ENCODE measurements around the gene CASP10.

The CASP10 gene

GRCh38 chr2:201191132-201191875, 8.4 kb downstream of the CASP10 start:
- H3K4me3 ChIP-seq (ENCODE audit: low read depth, low read length): no peak overlapping the region
- no peak for DNase-seq (ENCODE audit: low read depth)

- no peak overlapping the region for H3K4me3 ChIP-seq (ENCODE audit: low read depth, low read length)
- no peak for DNase-seq (ENCODE audit: low read depth)
Observed at GRCh38 chr2:201194097-201194496, 11.2 kb downstream of the CASP10 start.

- no peak for DNase-seq (ENCODE audit: low read depth)
- H3K4me3 ChIP-seq (ENCODE audit: low read depth, low read length): no peak overlapping the region
Observed at GRCh38 chr2:201195331-201195730, 12.4 kb downstream of the CASP10 start.

GRCh38 chr2:201196003-201196402, 13.1 kb downstream of the CASP10 start:
- no peak for DNase-seq (ENCODE audit: low read depth)
- H3K4me3 ChIP-seq (ENCODE audit: low read depth, low read length): no peak overlapping the region

GRCh38 chr2:201196803-201197202, 13.9 kb downstream of the CASP10 start:
- H3K4me3 ChIP-seq (ENCODE audit: low read depth, low read length): no peak overlapping the region
- DNase-seq (ENCODE audit: low read depth): no peak

GRCh38 chr2:201197781-201198180, 14.8 kb downstream of the CASP10 start:
- no peak for DNase-seq (ENCODE audit: low read depth)

GRCh38 chr2:201199847-201200246, 16.9 kb downstream of the CASP10 start:
- H3K4me3 ChIP-seq (ENCODE audit: low read depth, low read length): no peak overlapping the region
- no peak for DNase-seq (ENCODE audit: low read depth)

More at GRCh38 chr2:201197781-201198180, 14.8 kb downstream of the CASP10 start:
- no peak overlapping the region for H3K4me3 ChIP-seq (ENCODE audit: low read depth, low read length)

- DNase-seq (ENCODE audit: low read depth): no peak
- H3K4me3 ChIP-seq (ENCODE audit: low read depth, low read length): no peak overlapping the region
Observed at GRCh38 chr2:201200345-201200744, 17.4 kb downstream of the CASP10 start.

- no peak for DNase-seq (ENCODE audit: low read depth)
Observed at GRCh38 chr2:201201371-201201770, 18.4 kb downstream of the CASP10 start.

GRCh38 chr2:201203916-201204654, 21.1 kb downstream of the CASP10 start:
- peak; percentile 39 for DNase-seq (ENCODE audit: low read depth)
- no peak overlapping the region for H3K4me3 ChIP-seq (ENCODE audit: low read depth, low read length)

More at GRCh38 chr2:201201371-201201770, 18.4 kb downstream of the CASP10 start:
- H3K4me3 ChIP-seq (ENCODE audit: low read depth, low read length): no peak overlapping the region

- no peak overlapping the region for H3K4me3 ChIP-seq (ENCODE audit: low read depth, low read length)
- no peak for DNase-seq (ENCODE audit: low read depth)
Observed at GRCh38 chr2:201204655-201205514, 21.9 kb downstream of the CASP10 start.

- DNase-seq (ENCODE audit: low read depth): no peak
- H3K4me3 ChIP-seq (ENCODE audit: low read depth, low read length): no peak overlapping the region
Observed at GRCh38 chr2:201205515-201205849, 22.5 kb downstream of the CASP10 start.

GRCh38 chr2:201208563-201209252, 25.8 kb downstream of the CASP10 start:
- DNase-seq (ENCODE audit: low read depth): no peak
- H3K4me3 ChIP-seq (ENCODE audit: low read depth, low read length): no peak overlapping the region

GRCh38 chr2:201215963-201216362, 33.0 kb downstream of the CASP10 start:
- no peak for DNase-seq (ENCODE audit: low read depth)
- no peak overlapping the region for H3K4me3 ChIP-seq (ENCODE audit: low read depth, low read length)

- H3K4me3 ChIP-seq (ENCODE audit: low read depth, low read length): no peak overlapping the region
- DNase-seq (ENCODE audit: low read depth): no peak
Observed at GRCh38 chr2:201216918-201217317, 34.0 kb downstream of the CASP10 start.

- no peak for DNase-seq (ENCODE audit: low read depth)
- H3K4me3 ChIP-seq (ENCODE audit: low read depth, low read length): no peak overlapping the region
Observed at GRCh38 chr2:201218780-201219179, 35.8 kb downstream of the CASP10 start.

- H3K4me3 ChIP-seq (ENCODE audit: low read depth, low read length): no peak overlapping the region
Observed at GRCh38 chr2:201219328-201220096, 36.6 kb downstream of the CASP10 start.

GRCh38 chr2:201220102-201220570, 37.2 kb downstream of the CASP10 start:
- DNase-seq (ENCODE audit: low read depth): no peak
- no peak overlapping the region for H3K4me3 ChIP-seq (ENCODE audit: low read depth, low read length)

More at GRCh38 chr2:201219328-201220096, 36.6 kb downstream of the CASP10 start:
- no peak for DNase-seq (ENCODE audit: low read depth)
